Non-pigmented ciliary epithelial cell (primary cell): ENCODE data around the gene IRF1.

Source experiments
- DNase-seq: peaks from one replicate; pipeline ENCODE4 v3.0.0-alpha.2; 2010; ENCODE audit warnings: low read depth

Gene IRF1

DNA sequence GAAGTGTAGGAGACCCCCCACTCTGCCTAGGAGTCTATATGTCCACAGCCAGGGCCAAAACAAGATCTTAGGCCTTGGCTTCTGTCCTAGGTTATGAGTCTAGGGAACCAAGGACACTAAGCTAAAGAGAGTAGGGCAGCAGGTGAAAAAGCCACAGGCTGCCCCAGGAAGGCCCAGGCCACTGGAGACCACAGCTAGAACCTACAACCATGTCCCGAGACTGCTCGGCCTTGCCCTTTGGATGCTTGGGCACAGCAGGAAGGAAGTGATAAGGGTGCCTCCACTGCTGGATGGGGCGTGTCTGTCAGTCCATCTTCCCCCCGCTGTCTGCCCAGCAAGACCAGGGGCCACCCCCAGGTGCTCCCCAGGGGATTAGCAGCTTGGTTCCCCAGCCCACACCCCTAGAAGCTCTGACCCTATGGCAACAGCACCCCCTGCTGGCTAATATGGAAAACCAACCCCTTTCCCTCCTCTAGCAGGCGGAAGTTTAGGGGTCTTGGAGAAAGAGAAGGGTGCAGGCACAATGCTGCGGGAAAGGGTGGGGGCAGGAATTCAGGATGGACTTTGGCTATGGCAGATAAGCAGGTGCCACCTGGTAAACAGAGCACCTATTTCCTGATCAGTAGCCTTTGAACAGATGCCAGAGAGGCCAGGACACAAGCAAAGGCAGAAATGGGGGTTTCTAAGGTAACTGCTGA lies 10.5 kb upstream of the IRF1 start:
- DNase-seq: no peak

DNA sequence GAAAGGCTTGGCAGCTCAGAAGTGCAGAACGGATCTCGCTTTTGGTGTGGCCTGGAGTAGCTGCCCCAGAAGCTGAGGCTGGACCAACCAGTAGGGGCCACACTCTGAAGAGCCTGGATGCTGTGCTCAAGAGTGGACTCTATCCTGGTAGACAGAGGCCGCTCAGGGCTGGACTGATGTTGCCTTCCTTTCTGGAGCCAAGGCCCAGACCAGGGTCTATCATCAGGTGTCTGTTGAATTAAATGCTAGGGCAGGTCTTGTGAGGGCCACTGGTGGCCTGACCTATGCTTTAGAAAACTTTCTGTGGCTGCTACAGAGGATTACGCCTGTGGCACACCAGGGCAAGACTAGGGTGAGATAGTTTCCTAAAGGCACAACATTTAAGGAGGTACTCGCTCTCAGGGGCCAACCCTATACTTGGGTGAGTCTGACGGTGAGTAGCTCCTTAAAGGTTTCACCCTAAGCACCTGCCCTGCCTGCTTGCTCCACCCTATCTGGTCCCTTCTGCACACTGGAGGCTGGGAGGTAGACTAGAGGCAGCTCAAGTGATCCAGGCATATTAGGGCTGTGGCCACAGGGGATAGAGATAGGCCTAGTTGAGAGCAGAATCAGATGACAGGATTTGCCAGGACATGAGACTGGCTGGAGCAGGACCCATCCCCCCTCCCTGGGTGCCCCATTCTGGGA lies 9.8 kb upstream of the IRF1 start:
- DNase-seq: no peak

DNA sequence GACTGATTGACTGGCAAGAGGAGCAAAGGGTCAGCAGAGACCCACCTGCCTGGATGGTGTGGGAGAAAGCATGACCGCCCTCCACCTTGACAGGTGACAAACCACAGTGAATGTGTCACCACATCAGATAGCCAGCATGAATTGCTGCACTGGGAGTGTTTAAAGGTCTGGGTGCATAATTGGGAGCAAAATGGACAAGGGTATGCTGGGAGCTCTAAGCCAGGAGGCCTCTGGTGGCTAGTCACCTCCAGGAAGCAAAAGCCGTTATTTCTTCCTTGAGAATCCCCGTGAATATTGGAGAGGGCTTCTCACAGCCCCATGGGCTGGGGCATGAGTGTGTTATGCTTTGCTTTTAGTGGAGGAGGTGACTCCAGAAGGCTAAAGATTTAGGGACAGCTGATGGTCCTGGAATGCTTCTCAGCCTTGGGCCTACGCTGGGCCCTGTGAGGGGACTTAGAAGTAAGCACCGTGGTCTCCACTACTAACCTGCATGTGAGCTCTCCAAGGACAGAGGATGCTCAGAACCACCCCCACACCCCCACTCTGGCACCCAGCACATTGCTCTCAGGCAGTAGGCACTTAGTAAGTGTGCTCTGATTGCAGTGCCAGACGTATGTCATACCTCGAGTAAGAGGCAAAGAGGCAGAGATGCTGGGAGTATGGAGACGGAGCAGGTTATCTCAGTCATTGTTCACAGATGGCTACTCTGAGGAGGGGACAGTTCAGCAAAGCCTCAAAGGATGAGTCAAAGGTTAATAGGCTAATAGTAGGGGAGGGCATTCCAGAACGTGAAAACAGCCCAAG lies 9.1 kb upstream of the IRF1 start:
- DNase-seq: no peak

DNA sequence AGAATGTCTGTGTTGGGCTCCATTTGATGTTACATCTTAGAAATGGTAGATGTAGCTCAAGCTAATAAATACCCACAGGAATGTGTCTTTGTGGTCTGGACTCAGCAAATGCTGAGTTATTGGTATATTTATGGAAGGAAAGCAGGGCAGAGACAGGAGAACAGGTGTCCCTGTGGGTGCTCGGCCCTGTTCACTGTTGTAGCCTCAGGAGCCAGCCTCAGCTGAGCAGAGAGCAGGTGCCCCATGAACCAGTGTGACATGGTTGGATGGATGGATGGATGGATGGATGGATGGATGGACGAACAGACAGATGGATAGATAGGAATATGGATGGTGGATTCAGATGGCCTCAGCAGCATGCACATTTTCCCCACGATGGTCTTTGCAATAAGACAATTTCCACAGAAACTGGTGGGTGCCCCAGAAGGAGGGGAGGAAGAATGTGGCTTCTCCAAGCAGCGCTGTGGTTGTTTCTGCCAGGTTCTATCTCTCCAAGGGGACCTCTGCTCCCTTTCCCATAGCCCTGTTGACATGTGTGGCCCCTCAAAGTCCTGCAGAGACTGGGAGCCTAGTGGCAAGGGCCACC lies 8.2 kb upstream of the IRF1 start:
- no peak for DNase-seq

DNA sequence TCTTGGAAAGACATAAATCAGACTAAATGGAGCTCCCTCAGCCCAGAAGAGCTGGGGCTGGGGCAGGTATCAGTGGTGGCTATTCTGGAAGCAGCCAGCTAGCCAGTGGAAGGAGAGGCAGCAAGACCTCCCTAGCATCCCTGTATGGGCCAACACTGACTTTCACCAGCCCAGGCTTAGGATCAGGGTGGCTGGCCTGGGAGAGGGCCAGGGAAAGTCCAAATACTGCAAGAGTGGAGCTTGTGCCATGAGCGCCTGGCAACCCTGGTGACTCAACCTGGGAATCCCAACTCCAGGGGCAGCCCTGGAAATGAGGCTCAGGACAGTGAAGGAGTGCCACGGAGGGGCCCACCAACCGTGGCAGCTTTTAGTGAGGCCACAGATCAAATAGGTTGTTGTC lies 7.6 kb upstream of the IRF1 start:
- no peak for DNase-seq

DNA sequence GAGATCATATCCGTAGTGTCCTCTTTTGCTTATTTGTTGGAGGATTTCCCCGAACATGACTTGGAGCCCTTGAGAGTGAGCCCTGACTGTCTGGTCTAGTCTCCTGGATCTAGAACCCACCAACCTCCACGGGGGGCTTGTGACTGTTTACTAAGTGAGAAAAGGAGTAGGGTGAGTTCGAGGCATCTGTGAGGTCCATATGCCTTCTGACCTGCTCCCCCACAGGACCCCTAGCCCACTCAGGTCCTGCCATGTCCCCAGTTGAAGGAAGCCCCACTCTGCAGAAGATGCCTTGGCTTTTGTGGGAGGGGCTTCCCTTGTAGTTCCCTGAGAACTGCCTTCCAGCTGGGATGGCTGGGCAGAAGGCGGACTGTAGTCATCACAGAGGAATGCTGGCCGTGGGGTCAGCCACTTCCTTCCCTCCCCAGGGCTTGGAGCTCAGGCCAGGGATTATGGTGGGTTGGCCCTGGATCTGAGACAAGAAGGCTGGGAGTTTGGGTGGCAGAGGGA lies 7.0 kb upstream of the IRF1 start:
- peak; percentile 82 for DNase-seq

DNA sequence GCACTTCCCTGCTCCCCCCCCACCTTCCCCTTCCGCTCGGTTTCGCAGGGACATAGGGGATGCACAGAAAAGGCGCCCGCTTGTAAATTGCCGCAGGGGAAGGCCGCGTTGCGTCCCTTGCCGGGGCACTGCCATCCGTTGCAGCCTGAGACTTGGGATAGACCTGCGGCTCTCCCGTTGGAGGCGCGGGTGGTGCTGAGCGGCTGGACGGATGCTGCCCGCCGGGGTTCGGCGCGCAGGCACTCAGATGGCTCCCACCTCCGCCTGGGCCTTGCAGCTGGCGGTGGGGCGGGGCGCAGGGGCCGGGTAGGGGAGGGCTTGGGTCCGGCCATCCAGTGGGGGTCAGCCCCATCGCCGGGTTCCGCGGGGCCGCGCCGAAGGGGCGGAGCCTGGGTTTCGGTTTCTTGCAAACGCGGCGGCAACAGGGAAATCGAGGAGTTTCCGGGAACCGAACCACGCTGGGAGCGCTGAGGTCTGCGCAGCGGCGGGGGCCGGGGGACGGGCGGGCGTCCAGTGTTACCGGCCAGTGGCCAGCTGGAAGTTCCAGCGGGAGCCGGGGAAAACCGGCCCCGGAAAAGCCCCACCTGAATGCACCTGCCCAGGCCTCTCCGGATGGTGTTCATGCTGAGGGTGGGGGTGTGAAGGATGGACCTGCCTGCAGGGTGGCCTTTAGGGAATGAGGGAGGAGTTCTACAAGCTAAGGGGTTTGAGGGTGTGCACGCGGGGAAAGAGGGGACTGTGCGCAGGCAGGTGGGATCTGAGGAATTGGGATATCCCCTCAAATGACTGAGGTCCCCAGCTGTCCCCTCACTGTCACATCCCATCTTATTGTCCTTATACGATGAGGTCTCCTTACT lies 6.3 kb upstream of the IRF1 start:
- no peak for DNase-seq

DNA sequence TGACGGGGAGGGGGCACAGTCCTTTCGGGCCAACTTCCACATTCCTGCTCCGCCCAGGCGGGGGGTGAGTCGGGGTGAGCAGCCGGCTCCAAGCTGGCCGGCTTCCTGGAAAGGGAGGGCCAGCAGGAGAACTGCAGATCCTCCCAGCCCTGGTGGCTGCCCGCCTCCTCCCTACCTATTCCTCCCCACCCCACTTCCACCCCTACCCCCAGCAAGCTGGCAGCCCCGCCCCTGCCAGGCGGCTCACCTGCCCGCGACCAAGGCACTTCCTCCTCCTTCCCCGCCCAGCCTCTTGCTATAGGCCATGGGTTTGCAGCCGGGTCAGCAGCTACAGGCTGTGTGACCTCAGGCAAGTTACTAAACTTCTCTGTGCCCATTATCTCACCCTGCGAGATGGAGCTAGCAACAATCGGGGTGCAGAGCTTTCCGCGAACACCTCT lies 5.6 kb upstream of the IRF1 start:
- DNase-seq: no peak

DNA sequence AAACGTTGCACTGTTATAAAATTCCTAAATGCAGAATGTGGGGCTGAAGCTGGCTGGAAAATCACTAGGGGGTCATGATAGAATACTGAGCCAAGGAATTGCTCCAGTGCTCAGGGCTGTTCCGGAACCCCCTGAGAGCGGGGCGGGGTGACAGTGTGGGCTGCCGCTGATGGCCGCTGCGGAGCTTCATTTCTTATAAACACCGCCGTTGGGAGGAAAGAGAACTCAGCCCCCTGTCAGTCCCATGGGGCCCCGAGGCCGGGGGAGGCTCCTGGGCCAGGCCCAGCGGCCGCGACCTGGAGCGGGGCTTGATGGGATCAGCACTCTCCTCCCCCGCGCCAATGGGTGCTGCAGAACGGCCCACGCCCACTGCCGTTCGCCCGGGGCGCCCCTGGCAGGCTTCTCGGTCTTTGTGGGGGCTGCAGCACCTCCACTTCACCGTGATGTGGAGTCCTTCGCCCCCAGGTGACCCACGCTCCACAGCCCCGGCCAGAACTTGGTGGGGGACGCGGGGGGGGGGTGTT lies 5.2 kb upstream of the IRF1 start:
- DNase-seq: no peak

DNA sequence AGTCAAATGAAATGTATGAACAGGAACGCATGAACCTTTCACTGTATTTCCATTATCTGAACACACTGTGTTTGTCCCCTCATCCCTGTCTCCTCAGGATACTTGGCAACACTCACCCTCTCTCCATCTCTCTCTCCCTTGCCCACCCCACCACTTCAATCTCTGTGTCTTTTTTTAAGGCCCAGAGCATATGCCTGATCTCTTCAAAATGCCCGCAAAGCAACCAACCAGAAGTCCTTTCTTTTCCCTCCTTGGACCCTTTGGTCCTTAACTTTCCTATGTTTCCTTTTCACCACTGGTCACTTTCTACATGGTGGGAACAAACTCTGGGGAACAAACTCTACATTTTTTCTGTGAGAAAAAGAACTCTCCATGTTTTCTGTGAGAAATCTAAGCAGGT lies 3.2 kb upstream of the IRF1 start:
- DNase-seq: no peak

DNA sequence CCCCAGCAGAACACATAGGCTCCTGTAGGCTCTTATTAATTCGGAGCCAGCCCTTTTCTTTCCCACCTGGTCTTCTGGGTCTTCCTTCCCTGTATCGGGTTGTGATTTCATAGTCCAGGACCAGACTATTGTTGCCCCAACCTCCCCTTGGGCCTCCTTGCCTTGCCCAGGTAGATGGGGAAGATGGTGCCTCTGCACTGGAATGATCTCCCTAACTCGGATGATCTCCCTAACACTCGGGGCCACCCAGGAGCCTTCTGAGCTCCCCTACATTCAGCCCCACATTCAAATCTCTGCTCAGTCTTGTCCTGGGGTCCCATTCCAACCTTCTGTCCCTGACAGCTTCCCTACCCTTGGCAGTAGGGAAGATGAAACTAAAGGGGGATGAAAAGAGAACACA lies 2.7 kb upstream of the IRF1 start:
- DNase-seq: no peak

DNA sequence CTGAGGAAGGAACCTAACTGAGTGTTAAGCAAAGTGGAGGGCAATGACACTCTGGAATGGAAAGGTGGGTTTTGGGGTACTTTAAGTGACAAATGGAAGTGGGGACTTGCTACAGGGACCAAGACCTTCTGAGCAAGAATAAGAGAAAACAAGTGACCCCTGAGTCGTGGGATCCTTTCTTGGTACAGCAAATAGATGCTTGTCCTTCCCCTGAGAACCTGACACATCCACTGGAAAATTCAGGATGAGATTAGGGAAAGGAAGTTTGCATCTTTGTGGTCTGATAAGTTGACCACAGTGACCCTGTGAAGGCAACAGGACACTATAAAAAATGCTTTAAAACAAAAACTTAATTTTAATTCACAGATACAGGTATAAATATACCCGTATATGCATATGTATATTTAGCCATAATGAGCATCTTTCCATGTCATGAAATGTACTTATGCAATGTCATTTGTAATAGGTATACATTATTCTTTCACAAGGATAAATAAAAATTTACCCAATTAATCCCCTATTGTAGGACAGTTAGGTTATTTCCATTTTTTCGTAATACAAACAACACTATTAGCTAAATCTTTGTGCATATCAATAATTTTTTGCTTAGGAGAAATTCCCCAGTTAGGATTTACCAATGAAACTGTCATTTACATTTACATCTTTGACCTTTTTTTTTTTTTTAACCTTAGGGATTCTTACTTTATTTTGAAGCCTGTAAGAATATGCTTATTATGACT lies 2.0 kb upstream of the IRF1 start:
- DNase-seq: no peak

DNA sequence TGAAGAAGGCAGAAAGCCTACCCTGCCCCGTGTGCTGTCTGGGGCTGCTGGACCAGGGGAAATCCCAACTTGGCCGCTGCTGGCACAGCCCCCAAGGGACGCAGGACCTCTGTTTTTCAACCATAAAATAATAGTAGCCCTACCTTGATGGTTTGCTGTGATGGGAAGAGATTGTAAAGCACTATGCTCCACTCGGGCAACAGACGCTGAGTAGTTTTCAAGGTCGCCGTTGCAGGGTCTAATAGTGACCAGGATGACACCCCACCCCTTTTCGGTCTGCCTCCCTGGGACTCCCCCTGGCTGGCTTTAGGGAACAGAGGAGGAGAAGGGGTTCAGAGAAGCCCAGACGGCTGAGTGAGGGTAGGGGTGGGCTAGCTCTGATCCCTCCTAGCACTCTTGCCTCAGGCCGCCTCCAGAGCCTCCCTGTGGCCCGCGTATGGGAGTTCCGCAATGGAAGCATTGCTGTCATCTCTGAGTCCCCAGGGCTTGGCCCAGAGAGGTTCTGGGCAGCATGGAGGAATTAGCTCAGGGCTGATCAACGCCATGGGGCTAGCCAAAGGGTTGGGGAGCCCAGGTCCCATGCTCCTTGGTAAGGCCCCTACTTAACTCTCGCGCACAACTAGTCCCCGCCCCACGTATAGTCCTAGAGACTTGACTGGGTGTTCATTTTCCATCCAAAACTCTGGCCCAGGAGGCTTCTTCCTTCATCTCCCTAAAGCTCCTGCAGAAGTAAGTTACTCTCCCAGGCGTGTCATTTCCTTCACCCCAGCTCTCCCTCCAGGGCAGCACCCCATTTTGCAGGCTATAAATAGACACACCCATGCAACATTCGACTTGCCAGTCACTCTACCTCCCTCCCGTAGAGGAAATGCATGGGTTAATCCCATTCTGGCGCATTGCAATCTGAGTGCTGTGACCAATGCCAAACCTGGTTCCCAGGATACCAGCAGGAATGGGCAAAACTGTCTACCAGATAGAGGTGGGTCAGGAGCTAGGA lies 1.1 kb upstream of the IRF1 start:
- DNase-seq: no peak

DNA sequence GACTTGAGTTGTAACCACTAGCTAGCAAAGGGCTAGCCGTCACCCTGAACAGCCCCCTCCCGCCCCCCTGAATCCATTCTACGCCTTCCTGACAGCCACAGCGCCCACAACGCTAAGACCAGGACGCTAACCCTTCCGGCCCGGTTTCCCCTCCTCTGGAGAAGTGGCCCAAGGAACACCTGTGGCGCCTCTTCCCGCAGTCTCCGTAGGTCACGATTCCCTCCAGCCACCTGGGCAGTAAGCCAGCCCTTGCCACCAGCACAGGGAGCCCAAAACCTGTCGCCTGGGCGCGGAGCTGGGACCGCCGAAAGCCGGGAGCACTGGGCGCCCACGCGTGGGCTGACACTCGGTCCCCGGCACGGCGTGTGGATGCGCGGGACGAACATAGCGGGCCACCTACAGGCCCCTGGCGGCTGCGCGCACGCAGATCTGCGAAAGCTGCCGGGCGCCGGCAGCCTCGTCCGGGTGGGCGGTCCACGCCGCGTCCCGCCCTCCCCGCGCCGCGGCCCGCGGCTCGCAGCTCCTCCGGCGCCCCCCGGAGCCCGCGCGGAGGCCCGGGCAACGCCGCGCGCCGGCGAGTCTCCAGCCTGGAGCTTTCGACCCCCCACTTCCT lies 596 bp downstream of the IRF1 start:
- no peak for DNase-seq

DNA sequence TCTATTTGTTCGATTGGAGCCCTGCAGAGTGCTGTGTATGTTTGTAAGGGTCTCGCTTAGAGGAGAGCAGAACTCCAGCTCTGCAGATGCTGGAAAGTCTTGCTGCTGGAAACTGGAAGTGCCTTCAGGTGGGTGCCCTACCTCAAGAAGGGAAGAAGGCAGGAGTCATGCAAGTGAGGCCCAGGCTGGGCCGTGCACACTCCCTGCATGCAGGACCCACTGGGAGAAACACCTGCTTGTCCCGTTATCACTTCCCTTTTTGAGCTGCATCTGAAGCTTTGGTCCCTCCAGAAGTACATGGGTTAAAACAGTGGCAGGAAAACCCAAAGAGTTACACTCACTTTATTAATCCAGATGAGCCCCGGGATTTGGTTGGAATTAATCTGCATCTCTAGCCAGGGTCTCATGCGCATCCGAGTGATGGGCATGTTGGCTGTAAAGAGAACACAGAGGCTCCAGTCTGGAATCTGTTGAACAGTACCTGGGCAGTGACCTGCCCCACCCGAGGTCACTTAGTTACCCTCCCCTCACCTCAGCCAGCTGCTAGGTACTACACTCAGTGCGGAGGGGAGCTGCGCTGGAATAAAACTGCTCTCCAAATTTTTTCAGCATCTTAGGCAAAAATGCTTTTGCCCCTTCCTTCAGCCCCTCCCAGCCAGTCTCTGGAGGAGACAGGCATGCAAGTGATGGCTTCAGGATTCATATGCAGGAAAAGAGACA lies 1.4 kb downstream of the IRF1 start:
- DNase-seq: no peak

DNA sequence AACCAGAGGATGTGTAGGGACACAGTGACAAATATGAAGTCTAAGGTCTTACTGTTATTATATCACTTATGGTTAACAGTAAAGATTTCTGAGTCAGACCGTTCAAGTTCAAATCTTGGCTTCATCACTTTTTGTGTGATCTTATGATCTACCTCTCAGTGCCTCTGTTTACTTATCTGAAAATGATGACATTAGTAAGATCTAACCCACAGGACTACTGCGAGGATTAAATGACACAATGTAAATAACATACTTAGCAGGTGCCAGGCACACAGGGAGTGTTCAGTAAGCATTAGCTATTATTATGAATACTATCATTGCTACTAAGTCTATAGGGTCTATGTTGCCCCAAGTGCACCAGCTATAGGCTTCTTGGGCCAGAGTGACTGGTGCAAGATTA lies 2.0 kb downstream of the IRF1 start:
- DNase-seq: no peak

DNA sequence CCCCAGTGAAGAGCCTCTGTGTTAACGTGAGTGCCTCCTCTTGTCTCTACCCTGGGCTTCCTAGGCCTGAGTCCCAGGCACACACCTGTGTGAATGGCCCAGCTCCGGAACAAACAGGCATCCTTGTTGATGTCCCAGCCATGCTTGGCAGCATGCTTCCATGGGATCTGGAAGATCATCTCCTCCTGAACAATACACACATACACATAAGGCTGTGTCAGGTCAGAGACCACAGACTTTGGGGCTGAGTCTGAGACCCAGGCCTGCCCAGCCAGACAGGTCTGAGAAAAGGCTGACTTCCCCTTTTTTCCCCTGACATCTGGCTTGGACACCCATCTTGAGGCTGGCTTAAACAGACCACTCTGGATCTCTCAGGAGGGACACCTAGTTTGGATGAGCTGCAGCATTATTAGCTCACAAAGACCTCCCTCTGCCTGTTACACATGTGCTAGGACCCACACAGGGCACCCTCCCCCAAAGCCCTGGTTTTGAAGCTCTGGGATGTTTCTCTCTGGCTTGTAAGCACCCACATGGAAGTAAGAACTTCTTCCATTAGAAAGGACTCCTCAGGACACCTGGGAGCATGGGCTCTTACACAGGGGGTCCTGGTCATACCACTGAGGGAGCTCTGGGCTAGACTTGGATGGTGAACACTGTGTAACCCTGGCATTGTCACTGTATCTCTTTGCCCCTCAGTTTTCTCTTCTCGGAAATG lies 2.6 kb downstream of the IRF1 start:
- DNase-seq: no peak

DNA sequence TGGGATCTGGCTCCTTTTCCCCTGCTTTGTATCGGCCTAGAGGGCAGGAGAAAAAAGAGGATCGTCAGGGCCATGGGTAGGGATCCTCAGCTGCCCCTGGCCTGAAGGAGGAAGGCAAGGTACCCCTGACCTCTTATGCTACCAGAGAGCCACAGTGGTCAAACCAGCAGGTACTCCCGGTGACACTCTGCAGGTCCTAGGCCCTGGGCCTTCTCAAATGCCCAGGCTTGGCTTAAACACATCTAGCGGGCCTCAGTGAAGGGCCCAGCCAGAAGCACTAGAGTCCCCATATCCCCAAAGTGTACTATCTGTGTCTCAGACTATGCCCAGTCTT lies 3.5 kb downstream of the IRF1 start:
- DNase-seq: no peak
